HG02678 (cell line): ENCODE data around the gene FUT8.
"Not testable (repeated sequence)": the region's sequence is repeated elsewhere in the genome, so short reads cannot be mapped to it uniquely, and the experiment has no call there.

Experiments
- ATAC-seq: cut with Tn5 transposase; IDR thresholded peaks from one replicate; pipeline ENCODE4 v1.9.1; 2021; ENCODE audit warnings: mild to moderate bottlenecking, moderate library complexity; ENCODE audit not compliant: unreplicated experiment

FUT8 gene

GRCh38 chr14:65415613-65416012 is 3.1 kb downstream of the FUT8 start:
- no peak for ATAC-seq

GRCh38 chr14:65419593-65420252 is 7.2 kb downstream of the FUT8 start:
- no peak for ATAC-seq

- no peak for ATAC-seq
These were observed 8.9 kb downstream of the FUT8 start for GRCh38 chr14:65421201-65421981.

GRCh38 chr14:65422088-65422834 is 9.7 kb downstream of the FUT8 start:
- ATAC-seq, result no peak

GRCh38 chr14:65423982-65424381 is 11.5 kb downstream of the FUT8 start:
- no peak for ATAC-seq

- no peak for ATAC-seq
These were observed 12.0 kb downstream of the FUT8 start for GRCh38 chr14:65424531-65424930.

GRCh38 chr14:65425885-65426284 is 13.4 kb downstream of the FUT8 start:
- ATAC-seq, result no peak

GRCh38 chr14:65426902-65427301 is 14.4 kb downstream of the FUT8 start:
- not testable (repeated sequence) for ATAC-seq

- ATAC-seq, result no peak
These were observed 16.2 kb downstream of the FUT8 start for GRCh38 chr14:65428691-65429090.

- ATAC-seq, result no peak
These were observed 17.2 kb downstream of the FUT8 start for GRCh38 chr14:65429757-65430156.

GRCh38 chr14:65431245-65431644 is 18.7 kb downstream of the FUT8 start:
- no peak for ATAC-seq

GRCh38 chr14:65431951-65432350 is 19.4 kb downstream of the FUT8 start:
- no peak for ATAC-seq

- no peak for ATAC-seq
These were observed 19.9 kb downstream of the FUT8 start for GRCh38 chr14:65432361-65432948.

GRCh38 chr14:65433157-65433556 is 20.6 kb downstream of the FUT8 start:
- no peak for ATAC-seq

GRCh38 chr14:65433646-65434045 is 21.1 kb downstream of the FUT8 start:
- ATAC-seq, result no peak

- ATAC-seq, result no peak
These were observed 21.8 kb downstream of the FUT8 start for GRCh38 chr14:65434216-65434850.

- ATAC-seq, result no peak
These were observed 25.9 kb downstream of the FUT8 start for GRCh38 chr14:65438266-65438933.

- ATAC-seq, result no peak
These were observed 26.6 kb downstream of the FUT8 start for GRCh38 chr14:65439117-65439516.

GRCh38 chr14:65440230-65440629 is 27.7 kb downstream of the FUT8 start:
- no peak for ATAC-seq

GRCh38 chr14:65444230-65444629 is 31.7 kb downstream of the FUT8 start:
- no peak for ATAC-seq
